GM21360 (cell line): ENCODE measurements around the gene GTF2H4.

Experiments used
- ATAC-seq: cut with Tn5 transposase; IDR thresholded peaks from one replicate; pipeline ENCODE4 v1.9.1; 2021; ENCODE audit warnings: mild to moderate bottlenecking, moderate library complexity; ENCODE audit not compliant: unreplicated experiment

Gene GTF2H4

DNA sequence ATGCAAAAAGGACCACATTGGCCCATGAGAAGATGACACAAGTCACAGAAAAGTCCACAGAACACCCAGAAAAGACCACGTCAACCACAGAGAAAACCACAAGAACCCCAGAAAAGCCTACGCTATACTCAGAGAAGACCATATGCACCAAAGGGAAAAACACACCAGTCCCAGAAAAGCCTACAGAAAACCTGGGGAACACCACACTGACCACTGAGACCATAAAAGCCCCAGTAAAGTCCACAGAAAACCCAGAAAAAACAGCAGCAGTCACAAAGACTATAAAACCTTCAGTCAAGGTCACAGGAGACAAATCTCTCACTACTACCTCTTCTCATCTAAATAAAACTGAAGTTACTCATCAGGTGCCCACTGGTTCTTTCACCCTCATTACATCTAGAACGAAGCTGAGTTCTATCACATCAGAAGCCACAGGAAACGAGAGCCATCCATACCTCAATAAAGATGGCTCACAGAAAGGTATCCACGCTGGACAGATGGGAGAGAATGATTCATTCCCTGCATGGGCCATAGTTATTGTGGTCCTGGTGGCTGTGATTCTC, 44.0 kb downstream of the GTF2H4 start:
- ATAC-seq = no peak

DNA sequence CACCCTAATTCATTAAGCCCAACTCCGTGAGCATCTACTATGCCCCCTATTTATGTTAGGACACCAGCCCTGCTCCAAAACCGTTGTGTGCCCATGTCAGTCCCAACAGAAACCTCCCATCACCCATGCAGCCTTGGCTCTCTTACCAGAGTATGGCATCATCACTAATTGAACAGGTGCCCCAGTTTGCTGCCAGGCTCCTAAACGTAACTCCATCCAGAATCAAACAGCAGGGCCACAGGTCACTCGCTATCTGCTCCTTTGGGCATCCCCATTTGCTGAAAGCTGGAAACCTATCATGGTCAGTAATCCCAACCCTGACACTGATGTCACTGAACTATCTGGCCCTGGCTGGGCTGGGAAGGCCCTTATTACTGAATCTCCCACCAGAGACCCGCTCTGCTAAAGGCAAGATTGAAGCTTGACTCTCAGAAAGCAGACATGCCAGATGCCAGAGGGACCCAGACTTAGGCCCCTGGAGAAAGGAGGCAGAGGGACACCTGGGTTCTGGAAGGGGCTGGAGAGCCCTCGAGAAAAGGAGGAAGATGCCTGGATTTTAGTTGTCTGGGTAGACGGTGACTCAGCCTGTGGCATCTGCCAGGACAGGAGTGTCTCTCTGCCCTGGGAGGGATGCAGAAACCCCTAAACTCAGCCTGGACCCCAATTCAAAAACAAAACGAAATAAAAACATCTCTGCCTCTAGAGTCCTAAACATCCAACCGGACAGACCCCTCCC, 46.8 kb downstream of the GTF2H4 start:
- no peak for ATAC-seq

DNA sequence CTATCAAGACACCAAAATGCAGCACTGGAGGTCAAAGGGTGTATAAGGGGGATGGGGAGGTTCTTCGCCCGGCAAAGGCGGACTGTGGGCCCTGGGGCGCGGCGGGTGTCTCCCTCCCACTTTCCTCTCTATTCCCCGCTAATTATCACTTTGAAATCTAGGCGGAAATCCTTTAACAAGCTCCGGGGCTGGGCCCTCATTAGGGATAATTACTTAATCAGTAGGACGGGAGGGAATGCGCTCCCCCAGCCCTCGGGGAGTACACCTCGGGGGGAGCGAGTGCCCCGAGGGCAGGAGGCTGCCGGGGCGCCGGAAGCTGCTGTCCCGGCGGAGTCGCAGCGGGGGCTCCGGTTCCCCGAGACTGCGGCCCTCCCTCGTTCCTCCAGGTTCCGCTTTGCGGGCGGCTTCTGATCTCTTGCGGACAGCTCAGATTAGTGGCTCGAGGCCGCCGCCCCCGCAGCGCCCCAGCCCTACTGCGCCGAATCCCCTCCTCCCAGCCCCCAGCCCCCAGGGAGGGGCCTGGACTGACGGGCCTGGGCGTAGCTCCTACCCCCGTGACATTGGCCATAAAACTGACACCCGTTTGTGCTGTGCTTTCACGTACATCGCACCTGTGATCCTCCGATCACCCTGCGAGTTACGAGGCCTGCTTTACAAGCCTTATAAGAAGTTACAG, 47.5 kb downstream of the GTF2H4 start:
- no peak for ATAC-seq

DNA sequence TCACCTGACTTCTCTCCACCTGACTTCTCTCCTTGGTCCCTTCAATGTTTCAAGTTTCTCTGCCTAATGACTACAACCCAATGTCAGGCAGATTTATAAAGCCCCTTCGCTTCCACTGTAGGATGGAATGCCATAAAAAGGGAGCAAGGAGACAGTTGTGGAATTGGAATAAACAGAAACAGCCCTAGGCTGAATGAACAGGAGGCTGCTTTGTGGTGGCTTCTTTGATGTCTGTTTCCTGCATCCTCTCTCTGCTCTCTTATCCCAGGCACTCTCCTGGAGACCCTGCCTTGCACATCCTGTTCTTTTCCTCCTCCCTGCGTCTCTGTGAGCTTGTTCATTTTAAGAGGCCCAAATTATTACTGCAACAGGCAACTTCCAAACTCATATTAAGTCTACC, 49.7 kb downstream of the GTF2H4 start:
- no peak for ATAC-seq

DNA sequence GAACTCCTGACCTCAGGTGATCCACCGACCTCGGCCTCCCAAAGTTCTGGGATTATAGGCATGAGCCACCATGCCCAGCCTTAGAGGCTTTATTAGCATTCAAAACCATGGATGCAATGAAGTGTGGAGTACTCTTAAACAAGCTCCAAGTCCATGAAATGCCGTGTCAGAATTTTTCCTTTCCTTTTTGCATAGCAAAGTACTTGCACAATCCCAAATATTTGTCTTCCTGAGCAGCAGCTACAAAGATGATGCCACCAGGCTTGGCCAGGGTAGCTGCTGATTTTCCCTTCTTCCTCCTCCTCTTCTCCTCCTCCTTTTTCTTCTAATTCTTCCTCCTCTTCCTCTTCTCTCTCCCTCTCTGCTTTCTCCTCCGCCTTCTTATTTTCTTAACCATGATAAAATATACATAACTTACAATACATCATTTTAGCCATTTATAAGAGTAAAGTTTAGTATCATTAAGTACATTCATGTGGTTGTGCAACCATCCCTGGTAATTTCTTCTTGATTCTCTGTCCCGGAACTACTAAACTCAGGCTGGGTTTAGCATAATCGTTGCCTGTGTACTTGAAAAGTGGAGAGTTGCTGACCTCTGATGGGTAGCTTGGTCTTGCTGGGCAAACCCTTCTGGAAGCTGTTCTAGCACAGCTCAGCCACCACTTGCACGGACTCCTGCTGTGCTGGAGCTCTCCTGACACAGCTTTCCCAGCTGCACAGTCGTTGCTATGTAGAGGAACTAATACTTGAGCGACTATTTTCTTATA, 53.1 kb downstream of the GTF2H4 start:
- no peak for ATAC-seq

DNA sequence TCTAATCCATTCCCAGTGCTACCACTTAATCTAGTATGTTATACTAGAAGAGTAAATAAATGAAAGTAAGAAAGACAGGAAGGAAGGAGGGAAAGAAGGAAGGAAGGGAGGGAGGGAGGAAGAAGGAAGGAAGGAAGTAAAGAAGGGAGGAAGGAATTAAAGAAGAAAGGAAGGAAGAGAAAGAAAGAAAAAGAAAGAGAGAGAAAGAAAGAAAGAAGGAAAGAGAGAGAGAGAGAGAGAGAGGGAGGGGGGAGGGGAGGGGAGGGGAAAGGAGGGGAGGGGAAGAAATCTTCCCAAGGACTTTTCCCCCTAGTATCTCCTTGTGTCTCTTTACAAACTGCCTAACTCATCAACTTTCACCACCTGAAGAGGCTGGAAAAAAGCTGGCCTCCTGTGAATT, 54.7 kb downstream of the GTF2H4 start:
- no peak for ATAC-seq

DNA sequence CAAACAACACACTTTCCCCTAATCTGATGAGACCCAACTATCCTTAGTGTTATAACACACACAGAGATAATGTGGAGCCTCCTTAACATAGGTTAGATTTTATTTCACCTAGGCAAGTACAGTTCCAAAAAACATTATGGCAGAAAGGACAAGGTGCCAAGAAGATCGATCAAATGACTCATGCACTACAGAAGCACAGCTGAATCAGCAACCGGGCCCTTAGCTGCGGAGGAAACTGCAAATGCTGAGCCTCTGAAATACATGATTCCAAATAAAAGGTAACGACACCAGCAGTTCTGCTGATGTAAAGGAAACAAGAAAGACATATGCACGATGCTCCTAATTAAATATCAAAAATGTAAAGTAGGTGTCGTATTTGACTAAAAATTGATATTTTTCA, 55.6 kb downstream of the GTF2H4 start:
- ATAC-seq = no peak
